K562 (cell line): ENCODE results near the gene KDF1. TPM values are rescaled to one million over a fixed set of nuclear protein-coding genes. Genes with fewer than 3 reads are reported as not detected.
A peak's percentile ranks its signal among the peaks of the same experiment; 100 is the strongest.

Source experiments
- ATAC-seq: fragments of 200-7000 bp; cut with Tn5 transposase; 3 replicates; pipeline ENCODE4 v1.9.1; 2020; ENCODE audit warnings: moderate library complexity
- BruUV-seq: library from RNA; stranded (reverse); fragments of 400-500 nt; replicated peaks from 2 replicates; lab custom pipeline; 2021; lab: Mats Ljungman, UMichigan
- CTCF ChIA-PET: fragments of 300-600 bp; formaldehyde crosslinking; extraction: SDS; loops from one replicate; lab custom pipeline; 2021; ENCODE audit warnings: low intra/inter-chr PET ratio; lab: Yijun Ruan, JAX
- POLR2A ChIA-PET: fragments of 300-600, 350-650 bp; sonication (Branson Sonifier 250); formaldehyde crosslinking; extraction: SDS; loops from one replicate; lab custom pipeline; 2021; ENCODE audit warnings: antibody characterized with exemption, inconsistent platforms; lab: Yijun Ruan, JAX
- DNase-seq, 4 experiments: peaks; one replicate each; pipeline versions ENCODE4 v3.0.0 to v3.0.0-alpha.2; 2011 to 2018; ENCODE audit warnings: low spot score in 3 of 4, mixed read lengths in 3 of 4; ENCODE audit errors: extremely low read depth in 1 of 4
- FAIRE-seq: peaks from 2 replicates; lab custom pipeline; 2011; peaks lifted over from hg19 to GRCh38; lab: Jason Lieb, UNC
- H2AFZ ChIP-seq: 2 replicates; pipeline ENCODE4 v1.6.0; 2011; ENCODE audit warnings: low read depth, low read length, control low read depth, inconsistent platforms
- H3K27ac ChIP-seq: fragments of 200-600 bp; 3 replicates; pipeline ENCODE4 v1.8.0; 2011; ENCODE audit warnings: low read depth, mild to moderate bottlenecking, control low read depth, inconsistent platforms, low read length, moderate library complexity, mixed read lengths; ENCODE audit errors: extremely low read depth
- H3K27me3 ChIP-seq, 2 experiments: fragments of 300-600 bp in 1 of 2; 2 replicates in 1 of 2; 3 replicates in 1 of 2; pipeline versions ENCODE4 v1.6.0 to v1.8.0; 2011; ENCODE audit warnings: inconsistent platforms in 2 of 2, low read length in 2 of 2, mild to moderate bottlenecking in 1 of 2, mixed read lengths in 1 of 2, moderate library complexity in 1 of 2; ENCODE audit not compliant: control insufficient read depth in 2 of 2, insufficient read depth in 2 of 2
- H3K36me3 ChIP-seq: fragments of 300-600 bp; 3 replicates; pipeline ENCODE4 v1.8.0; 2011; ENCODE audit warnings: mild to moderate bottlenecking, low read length, inconsistent platforms; ENCODE audit not compliant: control insufficient read depth, insufficient read depth
- H3K4me1 ChIP-seq, 2 experiments: fragments of 200-600 bp in 1 of 2; replicated peaks in 1 of 2; 2 replicates in 1 of 2; 3 replicates in 1 of 2; pipeline versions ENCODE4 v1.5.1 to v1.8.0; 2011; ENCODE audit warnings: inconsistent platforms in 2 of 2, low read length in 2 of 2, mild to moderate bottlenecking in 1 of 2, mixed read lengths in 1 of 2, moderate library complexity in 1 of 2; ENCODE audit not compliant: control insufficient read depth in 2 of 2, insufficient read depth in 2 of 2
- H3K4me2 ChIP-seq: 2 replicates; pipeline ENCODE4 v1.6.1; 2011; ENCODE audit warnings: low read length, control low read depth, inconsistent platforms, mixed read lengths; ENCODE audit not compliant: insufficient read depth
- H3K4me3 ChIP-seq: fragments of 200-600 bp; sonication (generic), shearing (Covaris generic); 2 replicates; pipeline ENCODE4 v1.5.1; 2016; ENCODE audit warnings: control low read depth, inconsistent platforms
- H3K79me2 ChIP-seq: fragments of 200-600 bp; 3 replicates; pipeline ENCODE4 v1.8.0; 2011; ENCODE audit warnings: low read length, inconsistent platforms; ENCODE audit not compliant: control insufficient read depth, insufficient read depth
- H3K9ac ChIP-seq, 2 experiments: 2 replicates each; pipeline versions ENCODE4 v1.6.0 to v1.6.1; 2011; ENCODE audit warnings: low read depth in 2 of 2, low read length in 2 of 2, control low read depth in 1 of 2, inconsistent platforms in 1 of 2, mild to moderate bottlenecking in 1 of 2, mixed read lengths in 1 of 2; ENCODE audit not compliant: insufficient read depth in 1 of 2
- H3K9me1 ChIP-seq: one replicate; pipeline ENCODE4 v1.6.0; 2011; ENCODE audit warnings: inconsistent platforms, mild to moderate bottlenecking, low read length, moderate library complexity; ENCODE audit not compliant: control insufficient read depth, insufficient read depth
- H3K9me3 ChIP-seq: replicated peaks from 2 replicates; pipeline ENCODE4 v1.5.1; 2011; ENCODE audit warnings: low read depth, low read length, inconsistent platforms; ENCODE audit not compliant: control insufficient read depth, insufficient read depth
- H4K20me1 ChIP-seq: replicated peaks from 2 replicates; pipeline ENCODE4 v1.6.1; 2011; ENCODE audit warnings: low read length, inconsistent platforms, mixed read lengths; ENCODE audit not compliant: control insufficient read depth, insufficient read depth
- ATF2 ChIP-seq: sonication (generic); formaldehyde crosslinking; IDR thresholded peaks from 2 replicates; pipeline ENCODE4 v1.8.1; 2022; ENCODE audit warnings: missing genetic modification reagents
- SPI1 ChIP-seq: IDR thresholded peaks from 2 replicates; pipeline ENCODE4 v1.6.1; 2011; ENCODE audit warnings: low read depth, low read length, control low read depth, borderline replicate concordance
- WGBS: fragments of 100-300 bp; shearing (Covaris generic); methylation state at CpG from one replicate; pipeline ENCODE4 v1.1.6; 2016; ENCODE audit warnings: low coverage, mixed read lengths; ENCODE audit not compliant: insufficient coverage; ENCODE audit errors: missing lambda C conversion rate; 5-methylcytosine and 5-hydroxymethylcytosine counted together
- in situ Hi-C: fragments of 300-500 bp; cut with MboI; formaldehyde crosslinking; loops from 4 replicates; pipeline ENCODE4 v1.15.0; 2018; ENCODE audit warnings: inconsistent platforms, mixed read lengths
- intact Hi-C: fragments of 100-400 bp; cut with micrococcal nuclease; formaldehyde crosslinking; loops from 2 replicates; pipeline ENCODE4 v1.14.2; 2022
- polyA plus RNA-seq, 8 experiments: library from polyadenylated mRNA; depleted of rRNA in 4 of 8; stranded (reverse) in 5 of 8; unstranded in 3 of 8; fragments of >200 nt; fragmentation: Nextera tagmentation in 2 of 8; fragmentation: Illumina TruSeq in 1 of 8; extraction: Ambion mirVana in 2 of 8; extraction: Trizol in 1 of 8; gene quantifications; 2 replicates each; pipeline versions ENCODE4 v1.2.1 to v1.2.3, GENCODE V29; 2011 to 2014; ENCODE audit warnings: inconsistent platforms in 1 of 8, missing spikeins in 1 of 8
- total RNA-seq, 7 experiments: library from RNA; depleted of rRNA in 6 of 7; stranded (reverse); fragments of >200 nt in 6 of 7; fragmentation: Illumina TruSeq in 2 of 7; extraction: Trizol in 2 of 7; gene quantifications; 2 replicates each; pipeline versions ENCODE4 v1.2.1 to v1.2.3, GENCODE V29; 2011 to 2021; ENCODE audit warnings: low replicate concordance in 1 of 7

KDF1 gene
- total and polyA plus RNA-seq, 9 of the 15 experiments (the other 6 are each of a cell fraction or from before 2014, with no cell fraction given): 0.38 to 1.9 (median 0.83) TPM

GRCh38 chr1:27001570-27002360, 41.5 kb upstream of the KDF1 start:
- ATAC-seq (no peak), FAIRE-seq (no peak), DNase-seq (no peak)
- no peaks in the 10 kb centered on the region for H4K20me1 ChIP-seq
- no peak overlapping the region for H3K27ac ChIP-seq
- in situ Hi-C loops (no loop called here), intact Hi-C loops (no loop called here)
- ChIA-PET POLR2A (interaction anchor here (2.4 kb wide), 1 partner anchor 11 kb away, joined by 8 read pairs; the partner anchor contains the start of gene TENT5B), CTCF (no interaction called here)
- no peak overlapping the region for H3K4me2 ChIP-seq
- H3K4me1 ChIP-seq: peaks cover 21 to 35% of the 10 kb centered on the region in 2 experiments
- BruUV-seq: no TSS peak
- H3K27me3 ChIP-seq: no peaks in the 10 kb centered on the region; a peak in 1 of 5 replicates
- H3K79me2 ChIP-seq: no peaks in the 10 kb centered on the region
- no peak for TF ChIP-seq ATF2 (CRISPR knock-in tag)
- TF ChIP-seq SPI1: 0 out of 2 replicates have a peak, but pooled peaks have one; percentile 27
- H3K9me3 ChIP-seq: no peaks in the 10 kb centered on the region
- no peak overlapping the region for H3K4me3 ChIP-seq
- H3K9me1 ChIP-seq: no peaks in the 10 kb centered on the region
- H2AFZ ChIP-seq: peak overlapping the region; percentile 69
- H3K36me3 ChIP-seq: no peaks in the 10 kb centered on the region
- H3K9ac ChIP-seq: peak overlapping the region in 1 of 2 experiments; percentile 5; a peak in 1 of 4 replicates
- WGBS: 50% methylated on average over 13 of the region's 13 CpGs
